CD4-positive, alpha-beta T cell treated with Interleukin-15 for 4 hours (primary cell): ENCODE data around the gene RBL1.
"Not testable (repeated sequence)": the region's sequence is repeated elsewhere in the genome, so short reads cannot be mapped to it uniquely, and the experiment has no call there.

ENCODE experiments used
- DNase-seq: peaks from one replicate; pipeline ENCODE4 v3.0.0-alpha.2; 2020; ENCODE audit warnings: low spot score

RBL1 gene

DNA sequence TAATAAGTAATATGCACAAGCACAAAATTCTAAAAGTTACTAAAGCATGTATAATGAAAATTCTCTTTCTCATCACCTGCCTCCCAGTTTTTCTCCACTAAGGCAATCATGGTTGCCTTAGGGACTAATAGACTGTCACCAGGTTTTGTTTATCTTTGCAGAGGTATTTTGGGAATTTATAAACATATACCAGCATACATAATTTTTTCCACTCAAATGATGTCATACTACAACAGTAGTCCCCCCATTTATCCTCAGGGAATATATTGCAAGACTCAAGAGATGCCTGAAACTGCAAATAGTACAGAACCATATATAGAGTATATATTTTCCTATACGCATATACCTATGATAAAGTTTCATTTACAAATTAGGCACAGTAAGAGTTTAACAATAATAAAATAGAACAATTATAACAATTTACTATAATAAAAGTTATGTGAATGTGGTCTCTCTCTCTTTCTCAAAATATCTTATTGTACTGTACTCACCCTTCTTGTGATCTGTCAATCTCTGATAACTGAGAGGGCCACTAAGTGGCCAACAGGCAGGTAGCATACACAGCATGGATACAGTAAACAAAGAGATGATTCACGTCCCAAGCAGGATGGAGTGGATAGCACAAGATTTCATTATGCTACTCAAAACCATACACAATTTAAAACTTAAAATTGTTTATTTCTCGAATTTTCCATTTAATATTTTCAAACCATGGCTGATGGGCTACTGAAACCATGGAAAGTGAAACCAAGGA is 19.7 kb downstream of the RBL1 start:
- no peak for DNase-seq

GRCh38 chr20:37072293-37073196 is 23.3 kb downstream of the RBL1 start:
- DNase-seq: no peak

DNA sequence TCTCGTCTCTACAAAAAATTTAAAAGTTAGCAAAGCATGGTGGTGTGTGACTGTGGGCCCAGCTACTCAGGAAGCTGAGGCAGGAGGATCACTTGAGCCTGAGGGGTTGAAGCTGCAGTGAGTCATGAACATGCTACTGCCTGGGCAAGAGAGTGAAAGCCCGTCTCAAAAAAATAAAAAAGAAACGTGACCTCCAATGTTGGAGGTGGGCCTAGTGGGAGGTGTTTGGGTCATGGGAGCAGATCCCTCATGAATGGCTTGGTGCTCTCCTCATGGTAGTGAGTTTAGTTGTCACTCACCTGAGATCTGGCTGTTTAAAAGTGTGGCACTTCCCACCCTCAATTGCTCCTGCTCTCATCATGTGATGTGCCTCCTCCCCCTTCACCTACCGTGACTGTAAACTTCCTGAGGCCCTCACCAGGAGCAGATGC is 24.3 kb downstream of the RBL1 start:
- peak; percentile 43 for DNase-seq

DNA sequence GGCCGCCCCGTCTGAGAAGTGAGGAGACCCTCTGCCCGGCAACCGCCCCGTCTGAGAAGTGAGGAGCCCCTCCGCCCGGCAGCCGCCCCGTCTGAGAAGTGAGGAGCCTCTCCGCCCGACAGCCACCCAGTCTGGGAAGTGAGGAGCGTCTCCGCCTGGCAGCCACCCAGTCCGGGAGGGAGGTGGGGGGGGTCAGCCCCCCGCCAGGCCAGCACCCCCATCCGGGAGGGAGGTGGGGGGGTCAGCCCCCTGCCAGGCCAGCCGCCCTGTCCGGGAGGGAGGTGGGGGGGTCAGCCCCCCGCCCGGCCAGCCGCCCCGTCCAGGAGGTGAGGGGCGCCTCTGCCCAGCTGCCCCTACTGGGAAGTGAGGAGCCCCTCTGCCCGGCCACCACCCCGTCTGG is 26.2 kb downstream of the RBL1 start:
- DNase-seq: not testable (repeated sequence)

GRCh38 chr20:37066168-37066567 is 29.6 kb downstream of the RBL1 start:
- DNase-seq: no peak

GRCh38 chr20:37055276-37055675 is 40.5 kb downstream of the RBL1 start:
- no peak for DNase-seq

DNA sequence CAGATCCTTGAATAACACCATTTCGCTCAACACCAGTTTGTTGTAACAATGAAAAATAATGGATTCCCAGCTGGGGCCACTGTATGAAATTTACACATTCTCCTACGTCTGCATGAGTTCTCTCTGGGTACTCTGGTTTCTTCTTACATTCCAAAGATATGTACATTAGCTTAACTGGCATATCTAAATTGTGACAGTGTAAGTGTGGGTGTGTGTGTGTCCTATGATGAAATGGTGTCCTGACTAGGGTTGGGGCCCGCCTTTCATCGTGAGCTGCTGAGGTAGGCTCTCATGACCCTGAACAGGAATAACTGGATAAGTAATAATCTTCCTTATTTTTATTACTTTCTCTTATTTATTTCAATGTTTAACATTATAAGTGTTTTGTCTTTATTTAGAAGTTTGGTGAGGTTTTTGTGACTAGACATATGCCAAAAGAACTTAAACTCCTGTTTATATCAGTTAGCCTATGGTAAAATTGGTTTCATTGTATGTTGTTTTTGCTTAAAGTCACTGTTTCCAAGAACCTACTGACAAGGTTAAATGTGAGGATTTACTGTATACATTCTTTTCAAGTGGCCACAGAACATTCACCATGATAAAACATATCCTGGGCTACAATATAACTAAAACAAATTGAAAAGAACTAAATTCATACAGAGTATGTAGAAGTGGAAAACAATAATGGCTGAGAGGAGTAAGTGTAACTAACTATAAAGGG is 42.4 kb downstream of the RBL1 start:
- DNase-seq: no peak

- DNase-seq: peak; percentile 49
These were observed 52.5 kb downstream of the RBL1 start for GRCh38 chr20:37042986-37043972.

DNA sequence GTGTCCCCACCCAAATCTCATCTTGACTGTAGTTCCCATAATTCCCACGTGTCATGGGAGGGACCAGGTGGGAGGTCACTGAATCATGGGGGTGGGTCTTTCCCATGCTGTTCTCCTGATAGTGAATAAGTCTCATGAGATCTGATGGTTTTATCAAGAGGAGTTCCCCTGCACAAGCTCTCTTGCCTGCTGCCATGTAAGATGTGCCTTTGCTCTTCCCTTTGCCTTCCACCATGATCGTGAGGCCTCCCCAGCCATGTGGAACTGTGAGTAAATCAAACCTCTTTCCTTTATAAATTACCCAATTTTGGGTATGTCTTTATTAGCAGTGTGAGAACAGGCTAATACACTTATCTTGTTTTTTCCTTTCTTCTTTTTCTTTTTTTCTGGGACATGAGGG is 56.4 kb downstream of the RBL1 start:
- DNase-seq: not testable (repeated sequence)

DNA sequence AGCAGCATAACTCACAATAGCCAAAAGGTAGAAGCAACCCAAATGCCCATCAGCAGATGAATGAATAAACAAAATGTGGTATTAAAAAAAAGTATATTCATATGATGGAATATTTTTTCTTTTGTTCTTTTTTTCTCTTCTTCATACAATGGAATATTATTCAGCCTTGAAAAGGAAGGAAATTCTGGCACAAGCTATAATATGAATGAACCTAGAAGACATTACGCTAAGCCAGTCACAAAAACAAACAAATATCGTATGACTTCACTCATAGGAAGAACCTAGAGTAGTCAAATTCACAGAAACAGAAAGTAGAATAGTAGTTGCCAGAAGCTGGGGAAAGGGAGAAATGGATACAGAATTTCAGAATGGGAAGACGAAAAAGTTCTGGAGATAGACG is 63.7 kb downstream of the RBL1 start:
- DNase-seq: no peak

DNA sequence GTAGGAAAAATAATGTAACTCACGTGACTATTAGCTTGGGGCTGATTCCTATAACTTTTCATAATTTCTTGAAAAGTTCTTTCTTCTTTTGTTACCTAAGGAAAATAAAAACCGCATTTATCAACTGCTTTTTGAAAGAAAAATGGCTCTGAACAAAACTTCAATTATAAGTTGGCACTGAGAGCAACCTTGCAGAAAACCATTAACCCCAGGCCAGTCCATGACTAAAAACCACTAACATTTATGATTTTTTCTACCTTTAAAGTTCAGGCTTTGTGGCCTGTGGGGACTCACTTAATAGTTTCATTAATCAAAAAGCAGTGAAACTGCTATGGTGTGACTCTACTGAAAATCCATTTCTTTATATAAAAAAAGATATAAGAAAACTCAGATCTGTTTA is 75.2 kb downstream of the RBL1 start:
- DNase-seq: no peak

DNA sequence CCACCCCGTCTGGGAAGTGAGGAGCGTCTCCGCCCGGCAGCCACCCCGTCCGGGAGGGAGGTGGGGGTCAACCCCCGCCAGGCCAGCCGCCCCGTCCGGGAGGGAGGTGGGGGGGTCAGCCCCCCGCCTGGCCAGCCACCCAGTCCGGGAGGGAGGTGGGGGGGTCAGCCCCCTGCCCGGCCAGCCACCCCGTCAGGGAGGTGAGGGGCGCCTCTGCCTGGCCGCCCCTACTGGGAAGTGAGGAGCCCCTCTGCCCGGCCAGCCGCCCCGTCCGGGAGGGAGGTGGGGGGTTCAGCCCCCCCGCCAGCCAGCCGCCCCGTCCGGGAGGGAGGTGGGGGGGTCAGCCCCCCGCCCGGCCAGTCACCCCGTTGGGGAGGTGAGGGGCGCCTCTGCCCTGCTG is 83.2 kb downstream of the RBL1 start:
- not testable (repeated sequence) for DNase-seq

- not testable (repeated sequence) for DNase-seq
These were observed 83.9 kb downstream of the RBL1 start for GRCh38 chr20:37011858-37012257.

DNA sequence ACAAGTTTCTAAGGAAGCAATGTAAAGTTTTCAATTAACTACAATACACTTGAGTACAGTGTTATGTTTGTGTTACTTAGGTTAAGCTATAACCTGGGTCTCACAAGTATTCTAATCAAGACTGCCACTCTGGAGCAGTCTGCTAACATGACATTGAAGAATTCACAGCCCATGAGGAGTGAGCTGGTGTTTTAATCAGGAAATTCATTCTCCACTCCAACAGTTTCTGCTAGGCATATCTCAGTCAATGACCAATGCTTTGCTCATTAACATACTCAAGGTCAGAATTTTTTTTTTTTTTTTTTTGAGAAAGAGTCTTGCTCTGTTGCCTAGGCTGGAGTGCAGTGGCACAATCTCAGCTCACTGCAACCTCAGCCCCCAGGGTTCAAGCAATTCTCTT is 84.7 kb downstream of the RBL1 start:
- no peak for DNase-seq

DNA sequence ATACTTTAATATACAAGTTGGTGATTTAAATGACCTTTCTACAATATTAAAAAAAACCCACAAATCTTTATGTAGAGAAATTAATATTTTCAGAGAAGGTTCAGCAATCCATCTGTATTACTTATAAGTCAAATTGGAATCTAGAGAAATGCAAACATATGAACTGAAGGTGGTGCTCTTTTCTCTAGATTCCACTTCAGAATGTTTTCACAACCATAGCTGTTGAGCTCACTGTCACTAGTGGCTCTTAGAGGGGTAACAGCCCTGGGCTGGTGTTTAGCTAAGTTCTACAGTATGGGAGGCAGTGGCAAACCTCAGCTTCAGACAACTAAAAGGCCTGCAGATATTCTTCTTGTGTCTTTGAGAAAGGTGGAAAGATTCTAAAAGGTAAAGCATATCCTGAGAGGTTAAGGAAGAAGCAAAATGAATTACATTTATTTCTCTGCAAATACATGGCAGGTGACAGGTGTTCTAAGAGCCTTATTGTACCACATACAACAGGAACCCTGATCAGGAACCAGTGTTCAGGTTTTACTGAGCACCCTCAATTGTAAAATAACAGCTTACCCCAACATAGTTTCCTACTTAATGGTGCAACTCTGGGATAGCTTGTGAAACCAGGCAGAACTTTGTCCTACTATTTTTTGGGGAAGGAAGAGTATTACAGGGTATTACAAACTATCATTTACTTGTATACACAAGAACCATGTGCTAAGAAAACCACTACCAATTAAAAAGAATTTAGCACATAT is 87.7 kb downstream of the RBL1 start:
- peak; percentile 67 for DNase-seq

DNA sequence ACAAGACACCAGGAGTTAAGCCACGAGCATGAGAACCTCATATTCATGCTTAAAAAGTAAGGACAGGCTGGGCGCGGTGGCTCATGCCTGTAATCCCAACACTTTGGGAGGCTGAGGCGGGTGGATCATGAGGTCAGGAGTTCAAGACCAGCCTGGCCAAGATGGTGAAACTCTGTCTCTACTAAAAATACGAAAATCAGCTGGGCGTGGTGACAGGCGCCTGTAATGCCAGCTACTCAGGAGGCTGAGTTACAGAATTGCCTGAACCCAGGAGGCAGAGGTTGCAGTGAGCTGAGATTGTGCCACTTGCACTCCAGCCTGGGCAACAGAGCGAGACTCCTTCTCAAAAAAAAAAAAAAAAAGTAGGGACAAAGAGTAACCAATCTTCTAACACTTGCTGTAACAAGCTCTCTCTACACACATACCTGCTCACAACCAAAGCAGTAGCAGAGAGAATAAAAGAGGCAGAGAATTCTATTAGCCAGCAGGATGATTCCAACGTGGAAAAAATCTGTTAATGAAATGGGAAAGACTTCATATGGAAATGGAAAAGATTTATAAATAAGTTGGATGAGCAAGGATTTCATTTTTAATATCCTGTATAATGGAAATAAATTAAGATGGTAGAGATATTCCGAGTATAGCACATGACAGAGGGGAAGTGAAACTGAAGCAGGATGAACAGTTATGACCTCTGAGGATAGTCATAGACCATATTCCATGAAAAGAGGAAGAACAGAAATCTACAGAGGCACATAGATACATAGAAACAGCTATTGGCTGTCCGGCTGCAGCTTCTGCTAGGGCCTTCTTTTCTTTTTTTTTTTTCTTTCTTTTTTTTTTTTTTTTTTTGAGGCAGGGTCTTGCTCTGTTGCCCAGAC is 90.5 kb downstream of the RBL1 start:
- not testable (repeated sequence) for DNase-seq

- not testable (repeated sequence) for DNase-seq
These were observed 94.2 kb downstream of the RBL1 start for GRCh38 chr20:37001634-37002033.

GRCh38 chr20:37000171-37000570 is 95.6 kb downstream of the RBL1 start:
- not testable (repeated sequence) for DNase-seq

DNA sequence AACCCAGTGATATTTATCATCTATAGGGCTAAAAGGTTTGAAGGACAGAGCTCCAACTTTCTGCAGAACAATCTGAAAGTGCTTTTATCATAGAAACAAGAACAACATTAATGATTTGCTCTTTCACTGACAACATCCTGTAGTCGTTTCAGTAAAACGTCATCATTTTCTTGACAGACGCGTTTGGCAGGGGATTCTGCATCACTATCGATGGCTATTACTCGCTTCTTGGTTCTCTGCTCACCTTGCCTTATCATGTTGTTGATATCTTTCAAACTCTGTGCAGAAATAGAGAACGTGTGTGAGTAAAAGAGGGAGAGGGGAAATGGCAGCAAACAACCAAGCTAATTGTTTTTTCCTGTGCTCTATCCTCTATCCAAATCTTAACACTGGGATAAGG is 97.1 kb downstream of the RBL1 start:
- no peak for DNase-seq
